Measurements from ENCODE around the gene SLC37A1. TPM values are rescaled to one million over a fixed set of nuclear protein-coding genes. Genes with fewer than 3 reads are reported as not detected.

The SLC37A1 gene
- total RNA-seq, 1 experiment from 2014 or later, result 4.9 TPM

GRCh38 chr21:42527127-42527488 lies 13.5 kb downstream of the SLC37A1 start:
- BruUV-seq (replicated peaks), result no TSS peak

GRCh38 chr21:42527489-42528158 lies 14.0 kb downstream of the SLC37A1 start:
- Mint-ChIP-seq H3K27ac (ENCODE audit: low read depth, unreplicated experiment) (no peak overlapping the region), H3K9me3 (ENCODE audit: unreplicated experiment) (no peaks in the 10 kb centered on the region), H3K4me1 (ENCODE audit: insufficient read depth, unreplicated experiment) (no peaks in the 10 kb centered on the region), H3K36me3 (ENCODE audit: insufficient read depth, unreplicated experiment) (no peaks in the 10 kb centered on the region), H3K4me3 (ENCODE audit: unreplicated experiment) (no peak overlapping the region), H3K27me3 (ENCODE audit: insufficient read depth, unreplicated experiment) (no peaks in the 10 kb centered on the region)
- no TSS peak for BruUV-seq (replicated peaks)
- ChIA-PET POLR2A (interaction anchor here (1.9 kb wide), 1 partner anchor 13 kb away, joined by 5 read pairs; no protein-coding TSS in a partner anchor), CTCF (no interaction called here)
- no peak for DNase-seq (ENCODE audit: unreplicated experiment)
- TF ChIP-seq, protein P1, sequence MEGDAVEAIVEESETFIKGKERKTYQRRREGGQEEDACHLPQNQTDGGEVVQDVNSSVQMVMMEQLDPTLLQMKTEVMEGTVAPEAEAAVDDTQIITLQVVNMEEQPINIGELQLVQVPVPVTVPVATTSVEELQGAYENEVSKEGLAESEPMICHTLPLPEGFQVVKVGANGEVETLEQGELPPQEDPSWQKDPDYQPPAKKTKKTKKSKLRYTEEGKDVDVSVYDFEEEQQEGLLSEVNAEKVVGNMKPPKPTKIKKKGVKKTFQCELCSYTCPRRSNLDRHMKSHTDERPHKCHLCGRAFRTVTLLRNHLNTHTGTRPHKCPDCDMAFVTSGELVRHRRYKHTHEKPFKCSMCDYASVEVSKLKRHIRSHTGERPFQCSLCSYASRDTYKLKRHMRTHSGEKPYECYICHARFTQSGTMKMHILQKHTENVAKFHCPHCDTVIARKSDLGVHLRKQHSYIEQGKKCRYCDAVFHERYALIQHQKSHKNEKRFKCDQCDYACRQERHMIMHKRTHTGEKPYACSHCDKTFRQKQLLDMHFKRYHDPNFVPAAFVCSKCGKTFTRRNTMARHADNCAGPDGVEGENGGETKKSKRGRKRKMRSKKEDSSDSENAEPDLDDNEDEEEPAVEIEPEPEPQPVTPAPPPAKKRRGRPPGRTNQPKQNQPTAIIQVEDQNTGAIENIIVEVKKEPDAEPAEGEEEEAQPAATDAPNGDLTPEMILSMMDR (IDR thresholded peaks at IDR 0.05; ENCODE audit: unreplicated experiment), result no peak
- intact Hi-C loops (cut with micrococcal nuclease), result no loop called here

More at GRCh38 chr21:42527127-42527488, 13.5 kb downstream of the SLC37A1 start:
- CTCF ChIA-PET, result no interaction called here
- no peak overlapping the region for H3K27ac Mint-ChIP-seq (ENCODE audit: low read depth, unreplicated experiment)
- no peak overlapping the region for H3K4me3 Mint-ChIP-seq (ENCODE audit: unreplicated experiment)
- no peaks in the 10 kb centered on the region for H3K36me3 Mint-ChIP-seq (ENCODE audit: insufficient read depth, unreplicated experiment)
- POLR2A ChIA-PET, result interaction anchor here (0.7 to 1.9 kb wide), 2 partner anchors 13 to 64 kb away, joined by 3 to 5 read pairs; no protein-coding TSS in a partner anchor
- no peak for DNase-seq (ENCODE audit: unreplicated experiment)
- intact Hi-C loops (cut with micrococcal nuclease), result no loop called here
- no peaks in the 10 kb centered on the region for H3K4me1 Mint-ChIP-seq (ENCODE audit: insufficient read depth, unreplicated experiment)
- no peaks in the 10 kb centered on the region for H3K9me3 Mint-ChIP-seq (ENCODE audit: unreplicated experiment)
- TF ChIP-seq, protein P1 (IDR thresholded peaks at IDR 0.05; ENCODE audit: unreplicated experiment), result no peak
- no peaks in the 10 kb centered on the region for H3K27me3 Mint-ChIP-seq (ENCODE audit: insufficient read depth, unreplicated experiment)

GRCh38 chr21:42530167-42530518 lies 16.5 kb downstream of the SLC37A1 start:
- H3K4me3 Mint-ChIP-seq (ENCODE audit: unreplicated experiment), result no peak overlapping the region
- intact Hi-C loops (cut with micrococcal nuclease), result no loop called here
- H3K4me1 Mint-ChIP-seq (ENCODE audit: insufficient read depth, unreplicated experiment), result no peaks in the 10 kb centered on the region
- no peak overlapping the region for H3K27ac Mint-ChIP-seq (ENCODE audit: low read depth, unreplicated experiment)
- no TSS peak for BruUV-seq (replicated peaks)
- no peaks in the 10 kb centered on the region for H3K36me3 Mint-ChIP-seq (ENCODE audit: insufficient read depth, unreplicated experiment)
- no peak for DNase-seq (ENCODE audit: unreplicated experiment)
- TF ChIP-seq, protein P1 (IDR thresholded peaks at IDR 0.05; ENCODE audit: unreplicated experiment), result no peak
- no peaks in the 10 kb centered on the region for H3K9me3 Mint-ChIP-seq (ENCODE audit: unreplicated experiment)
- no peaks in the 10 kb centered on the region for H3K27me3 Mint-ChIP-seq (ENCODE audit: insufficient read depth, unreplicated experiment)
- ChIA-PET CTCF (no interaction called here), POLR2A (no interaction called here)

- TF ChIP-seq, protein P1 (IDR thresholded peaks at IDR 0.05; ENCODE audit: unreplicated experiment), result no peak
- peaks cover 2% of the 10 kb centered on the region for H3K36me3 Mint-ChIP-seq (ENCODE audit: insufficient read depth, unreplicated experiment)
Observed at GRCh38 chr21:42531771-42532170, 18.1 kb downstream of the SLC37A1 start.

More at GRCh38 chr21:42531771-42532170, 18.1 kb downstream of the SLC37A1 start:
- Mint-ChIP-seq H3K9me3 (ENCODE audit: unreplicated experiment) (no peaks in the 10 kb centered on the region), H3K27ac (ENCODE audit: low read depth, unreplicated experiment) (no peak overlapping the region), H3K4me3 (ENCODE audit: unreplicated experiment) (no peak overlapping the region), H3K27me3 (ENCODE audit: insufficient read depth, unreplicated experiment) (no peaks in the 10 kb centered on the region), H3K4me1 (ENCODE audit: insufficient read depth, unreplicated experiment) (no peaks in the 10 kb centered on the region)
- POLR2A ChIA-PET, result no interaction called here
- CTCF ChIA-PET, result no interaction called here
- intact Hi-C loops (cut with micrococcal nuclease), result no loop called here
- no TSS peak for BruUV-seq (replicated peaks)
- DNase-seq (ENCODE audit: unreplicated experiment), result no peak

Measured in MCF 10A (cell line).